Measurements from ENCODE around the gene CFAP74. TPM values are rescaled to one million over a fixed set of nuclear protein-coding genes. Genes with fewer than 3 reads are reported as not detected.
"Not testable (repeated sequence)": the region's sequence is repeated elsewhere in the genome, so short reads cannot be mapped to it uniquely, and the experiment has no call there.

CFAP74 gene
- total RNA-seq, 1 donor from 2014 or later, result 3.5 TPM

GRCh38 chr1:1889847-1890505, 113.6 kb downstream of the CFAP74 start:
- peak; percentile 17 for ATAC-seq

GRCh38 chr1:1889090-1889750, 114.4 kb downstream of the CFAP74 start:
- DNase-seq (ENCODE audit: low spot score) (no peak), ATAC-seq (no peak)

More at GRCh38 chr1:1889847-1890505, 113.6 kb downstream of the CFAP74 start:
- peak; percentile 66 for DNase-seq (ENCODE audit: low spot score)

DNA sequence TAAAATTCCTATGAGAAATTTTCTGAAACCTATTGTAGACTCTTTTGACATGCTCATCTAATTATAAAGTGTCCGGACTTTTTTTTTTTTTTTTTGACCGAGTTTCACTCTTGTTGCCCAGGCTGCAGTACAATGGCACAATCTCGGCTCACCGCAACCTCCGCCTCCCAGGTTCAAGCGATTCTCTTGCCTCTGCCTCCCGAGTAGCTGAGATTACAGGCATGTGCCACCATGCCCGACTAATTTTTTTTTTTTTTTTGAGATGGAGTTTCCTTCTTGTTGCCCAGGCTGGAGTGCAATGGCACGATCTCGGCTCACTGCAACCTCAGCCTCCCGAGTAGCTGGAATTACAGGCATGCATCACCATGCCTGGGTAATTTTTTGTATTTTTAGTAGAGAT, 119.7 kb downstream of the CFAP74 start:
- not testable (repeated sequence) for ATAC-seq; DNase-seq (ENCODE audit: low spot score)

GRCh38 chr1:1883092-1883873, 120.3 kb downstream of the CFAP74 start:
- DNase-seq (ENCODE audit: low spot score), result no peak
- no peak for ATAC-seq

DNA sequence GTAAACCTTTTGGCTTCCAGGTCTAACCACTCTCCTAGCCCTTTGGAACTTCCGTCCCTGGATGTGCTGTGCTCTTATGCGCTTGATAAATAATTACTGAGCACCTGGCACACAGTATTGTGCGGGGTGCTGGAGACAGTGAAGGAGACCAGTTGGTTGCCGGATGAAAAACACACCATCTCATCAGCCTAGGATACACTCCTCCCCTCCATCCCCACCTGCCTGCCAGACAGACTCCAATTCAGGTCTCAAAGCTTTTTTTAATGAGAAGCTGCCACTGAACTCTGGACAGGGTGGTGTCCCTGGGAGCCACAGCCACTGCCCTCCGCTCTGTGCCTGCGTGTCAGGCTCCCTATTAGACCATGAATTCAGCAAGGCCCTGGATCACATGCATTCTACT, 121.9 kb downstream of the CFAP74 start:
- DNase-seq (ENCODE audit: low spot score), result peak; percentile 55
- ATAC-seq, result peak; percentile 89

DNA sequence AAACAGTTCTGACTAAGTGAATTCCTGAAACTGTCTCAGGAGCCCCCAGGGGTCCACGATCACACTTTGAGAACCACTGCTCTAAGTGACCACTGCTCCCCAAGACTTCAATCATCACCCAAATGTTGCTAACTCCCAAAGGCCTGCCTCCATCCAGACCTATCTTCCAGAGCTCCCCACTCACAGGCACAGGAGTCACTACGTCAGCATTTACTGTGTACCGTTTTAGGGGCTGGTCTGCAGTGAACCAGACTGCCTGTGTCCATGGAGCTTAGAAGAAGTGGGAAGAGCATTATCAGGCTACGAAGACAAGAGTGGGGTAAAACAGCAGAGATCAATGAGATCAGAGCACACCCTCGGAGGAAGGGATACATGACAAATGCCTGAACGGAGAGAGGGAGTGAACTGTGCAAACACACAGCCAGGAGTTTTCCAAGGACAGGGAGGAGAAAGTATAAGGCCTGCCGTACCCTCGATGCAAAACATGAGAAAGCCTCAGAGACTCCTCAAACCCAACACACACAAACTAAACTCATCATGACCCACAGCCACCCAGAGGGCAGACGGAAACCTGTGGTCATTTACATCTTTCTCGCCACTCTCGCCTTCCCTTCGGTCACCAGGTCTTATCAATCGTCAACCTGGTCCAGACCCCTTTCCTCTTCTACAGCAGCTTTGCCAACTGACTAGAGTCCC, 122.8 kb downstream of the CFAP74 start:
- DNase-seq (ENCODE audit: low spot score) (no peak), ATAC-seq (peak; percentile 11)

GRCh38 chr1:1879942-1880341, 123.6 kb downstream of the CFAP74 start:
- DNase-seq (ENCODE audit: low spot score), result no peak
- ATAC-seq, result no peak

DNA sequence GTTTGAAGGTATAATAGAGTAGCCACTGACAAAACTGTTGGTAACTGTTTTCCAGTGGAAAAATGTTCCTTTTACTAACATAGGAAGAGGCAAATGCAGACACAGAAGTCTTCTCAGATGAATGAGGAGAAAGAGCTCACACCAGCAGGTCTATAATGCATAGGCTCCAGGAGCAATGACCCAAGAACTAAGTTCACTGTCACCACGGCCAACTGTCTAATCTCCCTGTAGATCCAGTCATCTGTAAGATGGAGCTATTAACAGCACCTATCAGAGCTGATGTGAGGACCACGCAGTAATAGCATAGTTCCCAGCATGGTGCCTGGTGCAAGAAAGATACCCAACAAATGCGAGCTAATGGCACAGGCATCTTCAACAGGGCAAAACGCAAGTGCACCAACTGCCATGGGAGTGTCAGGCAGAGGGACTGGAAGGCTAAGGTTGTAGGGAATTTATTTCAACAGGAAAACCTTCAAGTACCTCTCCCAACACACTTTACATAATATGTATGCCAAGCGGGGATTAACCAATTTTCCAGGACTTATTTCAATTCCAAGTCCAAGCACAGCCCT, 125.6 kb downstream of the CFAP74 start:
- ATAC-seq, result no peak
- no peak for DNase-seq (ENCODE audit: low spot score)

GRCh38 chr1:1876335-1876930, 127.2 kb downstream of the CFAP74 start:
- DNase-seq (ENCODE audit: low spot score) (no peak), ATAC-seq (no peak)

DNA sequence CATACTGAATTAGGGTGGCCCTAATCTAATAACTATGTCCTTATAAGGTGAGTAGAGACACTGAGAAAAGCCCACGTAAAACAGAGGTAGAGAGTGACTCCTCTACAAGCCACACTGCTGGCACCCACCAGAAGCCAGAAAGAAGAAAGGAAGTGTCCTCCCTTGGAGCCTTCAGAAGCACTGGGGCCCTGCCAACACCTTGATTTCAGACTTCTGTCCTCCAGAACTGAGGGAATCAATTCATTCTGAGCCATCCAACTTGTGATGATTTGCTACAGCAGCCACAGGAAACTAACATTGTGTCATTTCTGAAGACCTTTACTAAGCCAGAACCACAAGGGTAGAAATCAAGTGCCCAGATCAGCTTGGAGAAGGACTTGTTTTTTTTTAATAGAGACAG, 127.7 kb downstream of the CFAP74 start:
- DNase-seq (ENCODE audit: low spot score), result no peak
- ATAC-seq, result no peak

DNA sequence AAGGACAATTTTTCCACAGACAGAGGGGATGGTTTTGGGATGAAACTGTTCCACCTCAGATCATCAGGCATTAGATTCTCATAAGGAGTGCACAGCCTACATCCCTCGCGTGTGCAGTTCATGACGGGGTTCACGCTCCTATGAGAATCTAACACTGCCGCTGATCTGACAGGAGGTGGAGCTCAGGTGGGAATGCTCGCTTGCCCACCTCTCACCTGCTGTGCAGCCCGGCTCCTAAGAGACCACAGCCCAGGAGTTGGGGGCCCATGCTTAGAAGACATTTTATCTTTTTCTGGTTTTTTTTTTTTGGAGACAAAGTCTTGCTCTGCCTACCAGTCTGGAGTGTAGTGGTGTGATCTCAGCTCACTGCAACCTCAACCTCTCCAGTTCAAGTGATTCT, 128.7 kb downstream of the CFAP74 start:
- DNase-seq (ENCODE audit: low spot score) (no peak), ATAC-seq (no peak)

- peak; percentile 93 for ATAC-seq
- peak; percentile 84 for DNase-seq (ENCODE audit: low spot score)
Measured at GRCh38 chr1:1873186-1873585, 130.4 kb downstream of the CFAP74 start.

- ATAC-seq (no peak), DNase-seq (ENCODE audit: low spot score) (no peak)
Measured at GRCh38 chr1:1872329-1872994, 131.1 kb downstream of the CFAP74 start.

Other genes with a start within 250 kb of the CFAP74 start
- gene NADK, start 225.3 kb downstream of the CFAP74 start, total RNA-seq, result 136 TPM
- gene GNB1, start 112.7 kb downstream of the CFAP74 start, total RNA-seq, result 97.3 TPM
- gene CALML6, start 88.5 kb downstream of the CFAP74 start, total RNA-seq, result 1.4 TPM
- 11.3 TPM for gene TMEM52, start 84.5 kb downstream of the CFAP74 start, total RNA-seq
- gene GABRD, start 15.6 kb upstream of the CFAP74 start, total RNA-seq, result not detected
- gene PRKCZ, start 46.6 kb upstream of the CFAP74 start, total RNA-seq, result 22.1 TPM
- gene FAAP20, start 191.0 kb upstream of the CFAP74 start, total RNA-seq, result 24.8 TPM
- 38.8 TPM for gene SKI, start 224.5 kb upstream of the CFAP74 start, total RNA-seq

All from left lobe of liver (tissue), 2 donors.